ENCODE data around the gene CDON.
"Not testable (repeated sequence)": the region's sequence is repeated elsewhere in the genome, so short reads cannot be mapped to it uniquely, and the experiment has no call there.

CDON gene

GRCh38 chr11:126046570-126047195, 16.0 kb downstream of the CDON start:
- no peak for DNase-seq

- DNase-seq: no peak
Observed at GRCh38 chr11:126039485-126040271, 23.0 kb downstream of the CDON start.

GRCh38 chr11:126035718-126036117, 26.9 kb downstream of the CDON start:
- DNase-seq: no peak

- DNase-seq: no peak
Observed at GRCh38 chr11:126034933-126035425, 27.7 kb downstream of the CDON start.

- DNase-seq: no peak
Observed at GRCh38 chr11:126034039-126034932, 28.4 kb downstream of the CDON start.

GRCh38 chr11:126032375-126032774, 30.3 kb downstream of the CDON start:
- DNase-seq: no peak

GRCh38 chr11:126029805-126030204, 32.9 kb downstream of the CDON start:
- no peak for DNase-seq

- DNase-seq: no peak
Observed at GRCh38 chr11:126029237-126029636, 33.4 kb downstream of the CDON start.

- not testable (repeated sequence) for DNase-seq
Observed at GRCh38 chr11:126028534-126028933, 34.1 kb downstream of the CDON start.

- DNase-seq: no peak
Observed at GRCh38 chr11:126026579-126026978, 36.1 kb downstream of the CDON start.

GRCh38 chr11:126025822-126026221, 36.8 kb downstream of the CDON start:
- DNase-seq: no peak

- DNase-seq: no peak
Observed at GRCh38 chr11:126024123-126024522, 38.5 kb downstream of the CDON start.

- DNase-seq: no peak
Observed at GRCh38 chr11:126012852-126013251, 49.8 kb downstream of the CDON start.

GRCh38 chr11:126011754-126012153, 50.9 kb downstream of the CDON start:
- DNase-seq: no peak

- no peak for DNase-seq
Observed at GRCh38 chr11:126011265-126011664, 51.4 kb downstream of the CDON start.

- no peak for DNase-seq
Observed at GRCh38 chr11:126008956-126009355, 53.7 kb downstream of the CDON start.

GRCh38 chr11:126007238-126007637, 55.4 kb downstream of the CDON start:
- no peak for DNase-seq

- DNase-seq: no peak
Observed at GRCh38 chr11:126006068-126006467, 56.6 kb downstream of the CDON start.

- DNase-seq: no peak
Observed at GRCh38 chr11:126002181-126002580, 60.5 kb downstream of the CDON start.

- DNase-seq: no peak
Observed at GRCh38 chr11:125999234-125999880, 63.3 kb downstream of the CDON start.

- no peak for DNase-seq
Observed at GRCh38 chr11:125998267-125998666, 64.4 kb downstream of the CDON start.

- DNase-seq: no peak
Observed at GRCh38 chr11:125995313-125995712, 67.4 kb downstream of the CDON start.

GRCh38 chr11:125994509-125994908, 68.2 kb downstream of the CDON start:
- DNase-seq: no peak
